Epithelial cell of proximal tubule (primary cell): ENCODE data around the gene APBB1IP. TPM values are rescaled to one million over a fixed set of nuclear protein-coding genes. Genes with fewer than 3 reads are reported as not detected.
A peak's percentile ranks its signal among the peaks of the same experiment; 100 is the strongest.
"Not testable (repeated sequence)": the region's sequence is repeated elsewhere in the genome, so short reads cannot be mapped to it uniquely, and the experiment has no call there.

ENCODE experiments used
- DNase-seq: peaks from one replicate; pipeline ENCODE4 v3.0.0-alpha.2; 2011; ENCODE audit warnings: low read depth
- H3K4me3 ChIP-seq: 2 replicates; pipeline ENCODE4 v1.5.1; 2011; ENCODE audit warnings: low read depth, mild to moderate bottlenecking, low read length
- CTCF ChIP-seq: conservative IDR thresholded peaks from 2 replicates; pipeline ENCODE4 v1.5.1; 2012; ENCODE audit warnings: low read depth, mild to moderate bottlenecking, low read length
- total RNA-seq: library from RNA; depleted of rRNA; stranded (reverse); fragments of >200 nt; gene quantifications from 2 replicates; pipeline ENCODE4 v1.2.3, GENCODE V29; 2015

APBB1IP gene
- total RNA-seq, 1 donor from 2014 or later, result 1.6 TPM

- TF ChIP-seq CTCF, result no peak
- DNase-seq, result peak; percentile 92
- H3K4me3 ChIP-seq, result no peak overlapping the region
These were observed 47.2 kb downstream of the APBB1IP start for GRCh38 chr10:26485150-26485941.

- peak; percentile 97 for DNase-seq
- peak overlapping the region; percentile 4 for H3K4me3 ChIP-seq
- TF ChIP-seq CTCF, result no peak
These were observed 48.2 kb downstream of the APBB1IP start for GRCh38 chr10:26486304-26486703.

GRCh38 chr10:26486990-26487850, 49.1 kb downstream of the APBB1IP start:
- peak; percentile 100 for DNase-seq
- no peak for TF ChIP-seq CTCF
- peak overlapping the region; percentile 4 for H3K4me3 ChIP-seq

- no peak overlapping the region for H3K4me3 ChIP-seq
- DNase-seq, result no peak
- no peak for TF ChIP-seq CTCF
These were observed 50.2 kb downstream of the APBB1IP start for GRCh38 chr10:26488344-26488743.

- no peak for TF ChIP-seq CTCF
- no peak overlapping the region for H3K4me3 ChIP-seq
- DNase-seq, result no peak
These were observed 50.9 kb downstream of the APBB1IP start for GRCh38 chr10:26489081-26489480.

- DNase-seq, H3K4me3 ChIP-seq: not testable (repeated sequence)
These were observed 52.2 kb downstream of the APBB1IP start for GRCh38 chr10:26490367-26490766.

GRCh38 chr10:26491276-26491675, 53.1 kb downstream of the APBB1IP start:
- no peak for TF ChIP-seq CTCF
- H3K4me3 ChIP-seq, result no peak overlapping the region
- DNase-seq, result no peak
